ENCODE results near the gene TPP1. TPM values are rescaled to one million over a fixed set of nuclear protein-coding genes. Genes with fewer than 3 reads are reported as not detected.

Gene TPP1
- total RNA-seq, 8 experiments from 2014 or later, result 5.2 to 174 (median 23.3) TPM

- Histone ChIP-seq H3K27ac (peak overlapping the region; percentile 94 to 97), H3K4me1 (replicated peaks in 1 of 2) (peaks cover 17 to 35% of the 10 kb centered on the region in 2 donors), H3K4me3 (peak overlapping the region; percentile 76 to 100 (median 88))
- peak; percentile 74 to 83 (median 77) for ATAC-seq (replicated peaks in 6 of 8)
- WGBS, 10 experiments, result 0 to 9% (median 0%) methylated on average over 1 to 4 of the region's 84 CpGs; no CpG with 5 or more reads in 7 of the 10 experiments
- in situ Hi-C loops (cut with MboI; ENCODE audit: low pct_unique_long_range_greater_than_20kb in 2 of 9, low sequenced_read_pairs in 9 of 9, unreplicated experiment in 9 of 9), result no loop called here
Observed at GRCh38 chr11:6655020-6655789, 36.0 kb upstream of the TPP1 start.

DNA sequence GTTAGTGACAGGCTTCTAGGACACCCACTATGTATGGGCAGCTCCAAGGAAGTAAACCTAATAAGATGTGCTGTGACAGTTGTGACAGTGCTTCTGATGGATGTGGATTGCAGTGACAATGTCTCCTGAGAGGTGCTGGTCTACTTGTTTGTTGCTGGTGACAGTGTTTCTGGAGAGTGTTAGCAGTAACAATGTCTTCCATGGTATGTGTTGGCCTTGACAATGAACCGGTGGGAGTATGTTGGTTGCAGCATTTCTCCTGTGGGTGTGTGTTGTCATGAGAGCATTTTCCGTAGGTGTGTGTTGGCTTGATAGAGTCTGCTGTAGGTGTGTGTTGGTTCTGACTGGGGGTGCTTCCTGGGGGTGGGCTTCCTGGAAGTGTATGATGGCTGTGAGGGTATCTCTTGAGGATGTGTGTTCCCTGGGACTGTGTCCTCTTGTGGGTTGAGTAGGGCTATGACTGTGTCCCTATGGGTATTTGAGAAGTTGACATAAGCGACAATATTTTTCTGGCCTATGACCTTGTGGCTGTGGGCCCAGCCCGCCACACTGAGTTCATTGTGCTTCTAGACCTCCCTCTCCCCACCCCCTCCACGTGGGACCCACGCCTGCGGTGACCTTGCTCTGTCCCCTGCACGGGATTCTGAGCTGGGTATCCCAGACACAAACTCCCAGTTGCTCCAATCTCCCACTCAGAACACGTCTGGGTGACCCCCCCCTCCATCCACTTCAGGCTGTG, 35.2 kb upstream of the TPP1 start:
- peak overlapping the region; percentile 94 to 97 for H3K27ac ChIP-seq
- H3K4me1 ChIP-seq (replicated peaks in 1 of 2), result peaks cover 17 to 35% of the 10 kb centered on the region in 2 donors
- ATAC-seq (replicated peaks in 6 of 8), result peak in 1 of 8 experiments; percentile 39
- in situ Hi-C loops (cut with MboI; ENCODE audit: low pct_unique_long_range_greater_than_20kb in 2 of 9, low sequenced_read_pairs in 9 of 9, unreplicated experiment in 9 of 9), result no loop called here
- 20 to 90% (median 67%) methylated on average over 1 to 6 of the region's 9 CpGs; no CpG with 5 or more reads in 5 of the 10 experiments for WGBS, 10 experiments
- H3K4me3 ChIP-seq, result peak overlapping the region; percentile 76 to 100 (median 88)

GRCh38 chr11:6653656-6654055, 34.4 kb upstream of the TPP1 start:
- no peak overlapping the region for H3K27ac ChIP-seq
- no peak for ATAC-seq (replicated peaks in 6 of 8)
- peaks cover 17 to 35% of the 10 kb centered on the region in 2 donors for H3K4me1 ChIP-seq (replicated peaks in 1 of 2)
- in situ Hi-C loops (cut with MboI; ENCODE audit: low pct_unique_long_range_greater_than_20kb in 2 of 9, low sequenced_read_pairs in 9 of 9, unreplicated experiment in 9 of 9), result no loop called here
- H3K4me3 ChIP-seq, result peak overlapping the region in 2 of 5 donors; percentile 85 to 100
- WGBS, 10 experiments, result 58 to 100% (median 96%) methylated on average over 1 to 2 of the region's 2 CpGs

DNA sequence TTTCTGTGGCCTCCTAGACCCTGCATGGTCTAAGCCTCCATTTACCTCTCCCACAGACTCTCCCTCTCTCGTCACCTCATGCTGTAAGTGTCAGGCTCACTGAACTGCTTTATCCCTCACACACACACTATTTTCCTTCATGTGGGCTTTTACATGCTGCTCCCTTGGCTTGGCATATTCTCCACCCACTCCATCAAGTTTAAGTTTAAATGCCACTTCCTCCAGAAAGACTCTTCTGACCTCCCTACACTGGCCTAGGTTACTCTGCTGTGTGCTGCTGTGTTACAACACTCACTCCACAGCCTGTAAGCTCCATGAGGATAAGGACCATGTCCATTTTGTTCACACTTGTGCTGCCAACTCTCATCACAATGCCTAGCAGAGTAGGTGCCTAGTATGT, 33.9 kb upstream of the TPP1 start:
- Histone ChIP-seq H3K4me1 (replicated peaks in 1 of 2) (peaks cover 17 to 37% of the 10 kb centered on the region in 2 donors), H3K27ac (no peak overlapping the region), H3K4me3 (no peak overlapping the region)
- WGBS, 10 experiments, result 100% methylated on average over 1 of the region's 1 CpG; no CpG with 5 or more reads in 7 of the 10 experiments
- ATAC-seq (replicated peaks in 6 of 8), result no peak
- in situ Hi-C loops (cut with MboI; ENCODE audit: low pct_unique_long_range_greater_than_20kb in 2 of 9, low sequenced_read_pairs in 9 of 9, unreplicated experiment in 9 of 9), result no loop called here

- Histone ChIP-seq H3K4me1 (replicated peaks in 1 of 2) (peaks cover 23 to 45% of the 10 kb centered on the region in 2 donors), H3K4me3 (no peak overlapping the region), H3K27ac (no peak overlapping the region)
- ATAC-seq (replicated peaks in 6 of 8), result no peak
- 33 to 94% (median 68%) methylated on average over 2 to 3 of the region's 3 CpGs for WGBS, 10 experiments
- in situ Hi-C loops (cut with MboI; ENCODE audit: low pct_unique_long_range_greater_than_20kb in 2 of 9, low sequenced_read_pairs in 9 of 9, unreplicated experiment in 9 of 9), result no loop called here
Observed at GRCh38 chr11:6652182-6652581, 33.0 kb upstream of the TPP1 start.

GRCh38 chr11:6650980-6651379, 31.8 kb upstream of the TPP1 start:
- Histone ChIP-seq H3K27ac (no peak overlapping the region), H3K4me1 (replicated peaks in 1 of 2) (peaks cover 30 to 44% of the 10 kb centered on the region in 2 donors), H3K4me3 (no peak overlapping the region)
- WGBS, 10 experiments, result 46 to 96% (median 83%) methylated on average over 2 to 6 of the region's 6 CpGs; no CpG with 5 or more reads in 2 of the 10 experiments
- ATAC-seq (replicated peaks in 6 of 8), result no peak
- in situ Hi-C loops (cut with MboI; ENCODE audit: low pct_unique_long_range_greater_than_20kb in 2 of 9, low sequenced_read_pairs in 9 of 9, unreplicated experiment in 9 of 9), result no loop called here

DNA sequence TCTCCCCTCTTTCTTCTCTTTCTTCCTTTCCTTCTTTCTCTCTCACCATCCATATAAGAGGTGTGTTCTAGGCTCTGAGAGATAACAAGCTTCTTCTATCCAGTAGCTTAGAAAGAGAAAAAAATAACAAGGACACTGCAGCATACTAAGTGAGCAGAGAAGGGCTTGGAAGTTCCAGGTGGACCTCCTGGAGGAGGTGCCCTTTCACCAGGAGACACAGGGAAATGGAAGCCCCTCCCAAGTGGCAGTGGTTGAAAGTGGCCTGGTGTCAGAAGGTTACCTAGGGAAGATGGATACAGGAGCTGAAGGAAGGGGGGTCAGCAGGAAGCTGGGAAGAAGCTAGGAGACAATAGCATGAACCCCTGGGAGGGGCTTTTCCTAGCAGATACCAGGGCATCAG, 30.9 kb upstream of the TPP1 start:
- H3K4me3 ChIP-seq, result no peak overlapping the region
- peaks cover 32 to 44% of the 10 kb centered on the region in 2 donors for H3K4me1 ChIP-seq (replicated peaks in 1 of 2)
- in situ Hi-C loops (cut with MboI; ENCODE audit: low pct_unique_long_range_greater_than_20kb in 2 of 9, low sequenced_read_pairs in 9 of 9, unreplicated experiment in 9 of 9), result no loop called here
- H3K27ac ChIP-seq, result no peak overlapping the region
- no peak for ATAC-seq (replicated peaks in 6 of 8)

- 0 to 100% (median 73%) methylated on average over 1 of the region's 1 CpG; no CpG with 5 or more reads in 4 of the 10 experiments for WGBS, 10 experiments
- in situ Hi-C loops (cut with MboI; ENCODE audit: low pct_unique_long_range_greater_than_20kb in 2 of 9, low sequenced_read_pairs in 9 of 9, unreplicated experiment in 9 of 9), result no loop called here
- H3K27ac ChIP-seq, result no peak overlapping the region
- no peak overlapping the region for H3K4me3 ChIP-seq
- H3K4me1 ChIP-seq (replicated peaks in 1 of 2), result peaks cover 21 to 30% of the 10 kb centered on the region in 2 donors
- ATAC-seq (replicated peaks in 6 of 8), result no peak
Observed at GRCh38 chr11:6648501-6648900, 29.3 kb upstream of the TPP1 start.

- no peak overlapping the region for H3K4me3 ChIP-seq
- peaks cover 21 to 24% of the 10 kb centered on the region in 2 donors for H3K4me1 ChIP-seq (replicated peaks in 1 of 2)
- no peak for ATAC-seq (replicated peaks in 6 of 8)
- H3K27ac ChIP-seq, result no peak overlapping the region
- in situ Hi-C loops (cut with MboI; ENCODE audit: low pct_unique_long_range_greater_than_20kb in 2 of 9, low sequenced_read_pairs in 9 of 9, unreplicated experiment in 9 of 9), result no loop called here
- WGBS, 10 experiments, result 50 to 100% (median 88%) methylated on average over 1 to 2 of the region's 2 CpGs; no CpG with 5 or more reads in 3 of the 10 experiments
Observed at GRCh38 chr11:6647836-6648235, 28.6 kb upstream of the TPP1 start.

DNA sequence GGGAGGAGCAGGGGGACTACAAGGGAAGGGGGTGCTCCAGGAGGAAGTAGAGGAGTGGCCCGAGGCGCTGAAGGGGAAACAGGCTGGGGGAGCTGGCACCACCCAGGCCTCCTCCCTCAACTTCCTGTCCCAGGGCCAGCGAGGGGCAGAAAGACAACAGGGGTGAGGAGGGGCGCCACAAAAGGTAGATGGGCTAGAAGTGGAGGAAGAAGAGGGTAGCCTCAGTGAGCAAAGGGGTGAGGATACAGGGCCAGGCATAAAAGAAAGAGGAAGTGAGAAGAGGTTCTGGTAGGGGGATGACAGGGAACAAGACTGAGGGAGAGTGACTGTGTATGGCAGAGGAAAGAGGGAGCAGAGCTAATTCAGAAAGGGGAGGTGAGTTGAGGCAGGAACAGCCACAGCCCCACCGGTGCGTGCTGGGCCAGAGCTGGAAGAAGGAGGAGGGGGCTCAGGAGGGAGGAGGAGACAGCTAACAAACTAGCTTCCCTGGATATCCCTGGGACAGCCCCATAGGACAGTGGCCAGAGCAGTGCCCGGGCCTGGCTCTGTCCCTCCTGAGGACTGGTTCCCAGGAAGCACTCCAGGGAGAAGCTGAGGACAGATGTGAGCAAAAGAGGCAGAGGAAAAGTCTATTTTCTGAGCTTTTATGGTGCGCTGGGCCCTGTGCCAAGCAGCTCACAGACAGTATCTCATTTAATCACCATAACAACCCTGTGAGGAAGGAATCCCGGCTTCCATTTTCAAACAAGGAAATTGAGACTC, 27.9 kb upstream of the TPP1 start:
- Histone ChIP-seq H3K27ac (peak overlapping the region in 1 of 2 donors; percentile 44), H3K4me3 (no peak overlapping the region), H3K4me1 (replicated peaks in 1 of 2) (peaks cover 18 to 21% of the 10 kb centered on the region in 2 donors)
- in situ Hi-C loops (cut with MboI; ENCODE audit: low pct_unique_long_range_greater_than_20kb in 2 of 9, low sequenced_read_pairs in 9 of 9, unreplicated experiment in 9 of 9), result no loop called here
- WGBS, 10 experiments, result 19 to 80% (median 52%) methylated on average over 1 to 4 of the region's 9 CpGs; no CpG with 5 or more reads in 3 of the 10 experiments
- peak; percentile 9 to 95 (median 72) for ATAC-seq (replicated peaks in 6 of 8)

- WGBS, 10 experiments, result 25 to 86% (median 80%) methylated on average over 2 of the region's 3 CpGs; no CpG with 5 or more reads in 7 of the 10 experiments
- H3K4me1 ChIP-seq (replicated peaks in 1 of 2), result peaks cover 18 to 21% of the 10 kb centered on the region in 2 donors
- in situ Hi-C loops (cut with MboI; ENCODE audit: low pct_unique_long_range_greater_than_20kb in 2 of 9, low sequenced_read_pairs in 9 of 9, unreplicated experiment in 9 of 9), result no loop called here
- H3K4me3 ChIP-seq, result no peak overlapping the region
- H3K27ac ChIP-seq, result peak overlapping the region in 1 of 2 donors; percentile 44
- ATAC-seq (replicated peaks in 6 of 8), result peak in 5 of 8 experiments; percentile 4 to 71 (median 32)
Observed at GRCh38 chr11:6646576-6646917, 27.3 kb upstream of the TPP1 start.

GRCh38 chr11:6646071-6646470, 26.8 kb upstream of the TPP1 start:
- H3K4me1 ChIP-seq (replicated peaks in 1 of 2), result peaks cover 18 to 21% of the 10 kb centered on the region in 2 donors
- no peak overlapping the region for H3K4me3 ChIP-seq
- ATAC-seq (replicated peaks in 6 of 8), result peak in 3 of 8 experiments; percentile 11 to 83 (median 70)
- in situ Hi-C loops (cut with MboI; ENCODE audit: low pct_unique_long_range_greater_than_20kb in 2 of 9, low sequenced_read_pairs in 9 of 9, unreplicated experiment in 9 of 9), result no loop called here
- 0 to 89% (median 45%) methylated on average over 1 to 5 of the region's 12 CpGs; no CpG with 5 or more reads in 6 of the 10 experiments for WGBS, 10 experiments
- no peak overlapping the region for H3K27ac ChIP-seq

GRCh38 chr11:6642957-6643356, 23.7 kb upstream of the TPP1 start:
- Histone ChIP-seq H3K4me3 (no peak overlapping the region), H3K27ac (no peak overlapping the region), H3K4me1 (replicated peaks in 1 of 2) (peaks cover 21 to 22% of the 10 kb centered on the region in 2 donors)
- no peak for ATAC-seq (replicated peaks in 6 of 8)
- in situ Hi-C loops (cut with MboI; ENCODE audit: low pct_unique_long_range_greater_than_20kb in 2 of 9, low sequenced_read_pairs in 9 of 9, unreplicated experiment in 9 of 9), result no loop called here
- 73 to 100% (median 89%) methylated on average over 1 to 6 of the region's 7 CpGs; no CpG with 5 or more reads in 1 of the 10 experiments for WGBS, 10 experiments

Data from motor neuron (in vitro differentiated cells).